ENCODE data around the gene NEK4.

DNA sequence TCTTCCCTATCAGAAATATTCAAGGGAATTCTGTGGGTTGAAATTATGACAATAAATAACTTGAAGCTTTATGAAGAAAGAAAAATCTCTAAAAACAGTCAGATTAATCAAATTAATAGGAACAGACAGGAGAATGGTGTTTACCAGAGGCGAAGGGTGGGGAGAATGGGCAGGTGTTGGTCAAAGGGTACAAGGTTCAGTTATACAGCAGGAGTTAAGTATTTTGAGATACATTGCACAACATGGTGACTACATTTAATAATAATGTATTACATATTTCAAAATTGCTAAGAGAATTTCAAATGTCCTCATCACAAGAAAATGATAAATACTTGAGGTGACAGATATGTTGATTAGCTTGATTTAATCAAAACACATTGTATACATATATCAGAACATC, 46.2 kb downstream of the NEK4 start:
- TF ChIP-seq, protein P1, sequence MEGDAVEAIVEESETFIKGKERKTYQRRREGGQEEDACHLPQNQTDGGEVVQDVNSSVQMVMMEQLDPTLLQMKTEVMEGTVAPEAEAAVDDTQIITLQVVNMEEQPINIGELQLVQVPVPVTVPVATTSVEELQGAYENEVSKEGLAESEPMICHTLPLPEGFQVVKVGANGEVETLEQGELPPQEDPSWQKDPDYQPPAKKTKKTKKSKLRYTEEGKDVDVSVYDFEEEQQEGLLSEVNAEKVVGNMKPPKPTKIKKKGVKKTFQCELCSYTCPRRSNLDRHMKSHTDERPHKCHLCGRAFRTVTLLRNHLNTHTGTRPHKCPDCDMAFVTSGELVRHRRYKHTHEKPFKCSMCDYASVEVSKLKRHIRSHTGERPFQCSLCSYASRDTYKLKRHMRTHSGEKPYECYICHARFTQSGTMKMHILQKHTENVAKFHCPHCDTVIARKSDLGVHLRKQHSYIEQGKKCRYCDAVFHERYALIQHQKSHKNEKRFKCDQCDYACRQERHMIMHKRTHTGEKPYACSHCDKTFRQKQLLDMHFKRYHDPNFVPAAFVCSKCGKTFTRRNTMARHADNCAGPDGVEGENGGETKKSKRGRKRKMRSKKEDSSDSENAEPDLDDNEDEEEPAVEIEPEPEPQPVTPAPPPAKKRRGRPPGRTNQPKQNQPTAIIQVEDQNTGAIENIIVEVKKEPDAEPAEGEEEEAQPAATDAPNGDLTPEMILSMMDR (IDR thresholded peaks at IDR 0.05; ENCODE audit: low read depth, low read length, missing input control), result no peak
- TF ChIP-seq ATF3 (IDR thresholded peaks at IDR 0.05) (no peak), TAF1 (conservative IDR thresholded peaks at IDR 0.05) (no peak), RAD21 (IDR thresholded peaks at IDR 0.05) (peak in 1 of 2 donors; percentile 8), JUND (IDR thresholded peaks at IDR 0.05) (no peak)
